Kidney (tissue), 14 donors: ENCODE data around the gene CFAP210. TPM values are rescaled to one million over a fixed set of nuclear protein-coding genes. Genes with fewer than 3 reads are reported as not detected.

ENCODE experiments used
- DNase-seq, 5 donors: peaks; one replicate each; pipeline ENCODE4 v3.0.0-alpha.2; 2013 to 2020
- FAIRE-seq: peaks from 2 replicates; lab custom pipeline; 2012; peaks lifted over from hg19 to GRCh38; lab: Jason Lieb, UNC
- H3K27ac ChIP-seq, 2 donors: one replicate each; pipeline ENCODE4 v1.7.0; 2013; ENCODE audit warnings: low read depth in 2 of 2, low read length in 2 of 2, inconsistent platforms in 1 of 2
- H3K27me3 ChIP-seq: one replicate; pipeline ENCODE4 v1.7.1; 2013; ENCODE audit warnings: low read length, inconsistent platforms; ENCODE audit not compliant: control insufficient read depth, insufficient read depth
- H3K36me3 ChIP-seq, 3 donors: one replicate each; pipeline versions ENCODE4 v1.7.0 to v1.7.1; 2013; ENCODE audit warnings: low read length in 3 of 3, control low read depth in 1 of 3, inconsistent platforms in 1 of 3; ENCODE audit not compliant: insufficient read depth in 3 of 3, control insufficient read depth in 2 of 3
- H3K4me1 ChIP-seq, 3 donors: one replicate each; pipeline versions ENCODE4 v1.7.0 to v1.7.1; 2013; ENCODE audit warnings: low read length in 3 of 3, inconsistent platforms in 1 of 3, low read depth in 1 of 3; ENCODE audit not compliant: control insufficient read depth in 2 of 3, insufficient read depth in 2 of 3
- H3K4me3 ChIP-seq, 3 donors: one replicate each; pipeline versions ENCODE4 v1.7.0 to v1.8.1; 2013; ENCODE audit warnings: low read length in 3 of 3, control low read depth in 1 of 3, inconsistent platforms in 1 of 3
- H3K9ac ChIP-seq, 3 donors: one replicate each; pipeline versions ENCODE4 v1.7.0 to v1.7.1; 2013; ENCODE audit warnings: low read length in 3 of 3, control low read depth in 1 of 3, inconsistent platforms in 1 of 3
- H3K9me3 ChIP-seq, 3 donors: one replicate each; pipeline versions ENCODE4 v1.7.0 to v1.7.1; 2013; ENCODE audit warnings: low read length in 3 of 3, control low read depth in 1 of 3, inconsistent platforms in 1 of 3; ENCODE audit not compliant: control insufficient read depth in 2 of 3, insufficient read depth in 1 of 3
- CTCF ChIP-seq: IDR thresholded peaks from 3 replicates; pipeline ENCODE4 v1.5.1; 2012; ENCODE audit warnings: mild to moderate bottlenecking, moderate library complexity, borderline replicate concordance; ENCODE audit not compliant: insufficient read depth; ENCODE audit errors: extremely low read depth
- intact Hi-C: fragments of 100-400 bp; cut with DNase I; formaldehyde crosslinking; loops from one replicate; pipeline ENCODE4 v1.11.1; 2022
- polyA plus RNA-seq: library from polyadenylated mRNA; stranded (reverse); fragments of 350-450 nt; fragmentation: Illumina TruSeq; extraction: RNeasy Lipid Tissue Mini Kit (QIAGEN cat#74804); gene quantifications from one replicate; pipeline ENCODE4 v1.2.3, GENCODE V29; 2014; ENCODE audit warnings: low read depth, low replicate concordance; ENCODE audit not compliant: insufficient read depth
- total RNA-seq: library from RNA; stranded (reverse); fragmentation: NEBNext Ultra II Directional; extraction: Animal tissue kit (Norgen Biotek cat#: 25700); gene quantifications from one replicate; pipeline ENCODE4 v1.2.1, GENCODE V29; 2021
- donor health status: control.
- donor health status: control.
- donor health status: control.
- donor health status: control.
- donor health status: control.
- donor health status: DM: yes; HTN: yes; CAD: no.
- donor health status: Normal renal cell carcinoma (clear cell type).

Gene CFAP210
- total and polyA plus RNA-seq, 2 donors from 2014 or later = 0.60 to 0.65 TPM

DNA sequence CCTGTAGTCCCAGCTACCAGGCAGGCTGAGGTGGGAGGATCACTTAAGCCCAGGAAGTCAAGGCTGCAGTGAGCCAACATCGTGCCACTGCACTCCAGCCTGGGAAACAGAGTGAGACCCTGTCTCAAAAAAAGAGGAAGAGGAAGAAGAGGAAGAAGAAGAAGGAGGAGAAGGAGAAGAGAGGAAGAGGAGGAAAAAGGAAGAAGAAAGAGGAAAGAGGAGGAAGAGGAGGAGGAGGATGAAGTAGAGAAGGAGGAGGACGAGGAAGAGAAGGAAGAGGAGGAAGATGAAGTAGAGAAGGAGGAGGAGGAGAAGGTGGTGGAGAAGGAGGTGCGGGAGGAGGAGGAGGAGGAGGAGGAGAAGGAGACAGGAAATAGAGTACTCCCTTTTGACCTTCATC, 38.0 kb downstream of the CFAP210 start:
- intact Hi-C loops = no loop called here
- no peaks in the 10 kb centered on the region for H3K4me1 ChIP-seq
- no peaks in the 10 kb centered on the region for H3K36me3 ChIP-seq
- FAIRE-seq (no peak), DNase-seq (no peak)
- no peaks in the 10 kb centered on the region for H3K27me3 ChIP-seq
- no peaks in the 10 kb centered on the region for H3K9me3 ChIP-seq
- no peak overlapping the region for H3K4me3 ChIP-seq
- no peak for TF ChIP-seq CTCF
- no peak overlapping the region for H3K9ac ChIP-seq
- no peak overlapping the region for H3K27ac ChIP-seq

DNA sequence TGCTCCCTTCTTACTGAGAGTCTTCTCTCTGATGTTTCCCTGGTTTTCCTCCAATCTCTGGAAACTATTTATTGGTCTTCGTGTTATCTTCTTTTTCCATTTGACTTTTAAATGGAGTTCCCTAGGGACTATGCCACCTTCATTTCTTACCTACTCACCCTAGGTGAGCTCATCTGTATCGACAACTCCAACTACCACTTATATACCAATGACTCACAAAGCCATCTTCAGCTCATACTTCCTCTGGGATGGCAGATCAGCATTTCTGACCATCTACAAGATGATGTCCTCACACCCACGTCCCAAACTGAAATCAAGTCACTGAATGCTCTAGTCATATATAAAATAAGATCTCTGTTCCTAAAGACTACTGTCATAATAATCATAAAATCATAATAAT, 40.6 kb downstream of the CFAP210 start:
- H3K4me1 ChIP-seq = no peaks in the 10 kb centered on the region
- no peak for TF ChIP-seq CTCF
- FAIRE-seq (no peak), DNase-seq (no peak)
- intact Hi-C loops = no loop called here
- H3K9ac ChIP-seq = no peak overlapping the region
- no peaks in the 10 kb centered on the region for H3K9me3 ChIP-seq
- H3K36me3 ChIP-seq = no peaks in the 10 kb centered on the region
- H3K27ac ChIP-seq = no peak overlapping the region
- H3K27me3 ChIP-seq = no peaks in the 10 kb centered on the region
- H3K4me3 ChIP-seq = no peak overlapping the region

- no peak overlapping the region for H3K27ac ChIP-seq
- no peak overlapping the region for H3K4me3 ChIP-seq
- TF ChIP-seq CTCF = no peak
- no peaks in the 10 kb centered on the region for H3K27me3 ChIP-seq
- intact Hi-C loops = no loop called here
- DNase-seq (no peak), FAIRE-seq (no peak)
- H3K9me3 ChIP-seq = no peaks in the 10 kb centered on the region
- no peaks in the 10 kb centered on the region for H3K4me1 ChIP-seq
- no peaks in the 10 kb centered on the region for H3K36me3 ChIP-seq
- no peak overlapping the region for H3K9ac ChIP-seq
Observed at GRCh38 chr2:169649278-169649677, 44.9 kb downstream of the CFAP210 start.

DNA sequence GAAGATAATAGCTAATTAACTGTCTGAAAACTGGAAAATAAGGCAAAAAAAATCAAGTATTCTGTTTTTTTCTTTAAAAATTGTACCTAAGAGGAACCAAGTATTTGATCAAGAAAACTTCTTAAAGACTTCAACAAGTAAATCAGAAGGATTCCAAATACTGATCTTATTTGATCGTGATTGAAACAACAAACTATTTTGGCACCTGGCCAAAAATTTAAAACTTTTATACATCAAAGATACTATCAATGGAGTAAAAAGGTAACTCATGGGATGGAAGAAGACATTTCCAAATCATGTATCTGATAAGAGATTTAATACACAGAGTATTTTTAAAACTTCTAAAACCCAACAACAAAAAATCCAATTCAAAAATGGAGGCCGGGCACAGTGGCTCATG, 46.7 kb downstream of the CFAP210 start:
- Histone ChIP-seq H3K4me3 (no peak overlapping the region), H3K9me3 (no peaks in the 10 kb centered on the region), H3K36me3 (no peaks in the 10 kb centered on the region), H3K27me3 (no peaks in the 10 kb centered on the region), H3K9ac (no peak overlapping the region), H3K4me1 (no peaks in the 10 kb centered on the region), H3K27ac (no peak overlapping the region)
- FAIRE-seq = no peak
- TF ChIP-seq CTCF = no peak
- DNase-seq = no peak
- intact Hi-C loops = no loop called here
